G401 (cell line): Measurements from ENCODE around the gene SEMA3D. TPM values are rescaled to one million over a fixed set of nuclear protein-coding genes. Genes with fewer than 3 reads are reported as not detected.

Source experiments
- DNase-seq: peaks from one replicate; pipeline ENCODE4 v3.0.0-alpha.2; 2015; ENCODE audit warnings: low spot score
- in situ Hi-C: cut with HindIII; loops from 2 replicates; pipeline ENCODE4 v1.10.0; 2016; ENCODE audit warnings: low sequenced_read_pairs, mixed read lengths
- total RNA-seq: library from RNA; depleted of rRNA; stranded (reverse); fragments of >200 nt; shearing (Covaris generic); gene quantifications from 2 replicates; pipeline ENCODE4 v1.2.3, GENCODE V29; 2014

The SEMA3D gene
- total RNA-seq, 1 experiment from 2014 or later = 1.6 TPM

GRCh38 chr7:84970670-84971069 lies 216.2 kb downstream of the SEMA3D start:
- DNase-seq = no peak
- in situ Hi-C loops = no loop called here

- DNase-seq = no peak
- in situ Hi-C loops = no loop called here
Measured at GRCh38 chr7:84953234-84953633, 233.6 kb downstream of the SEMA3D start.

DNA sequence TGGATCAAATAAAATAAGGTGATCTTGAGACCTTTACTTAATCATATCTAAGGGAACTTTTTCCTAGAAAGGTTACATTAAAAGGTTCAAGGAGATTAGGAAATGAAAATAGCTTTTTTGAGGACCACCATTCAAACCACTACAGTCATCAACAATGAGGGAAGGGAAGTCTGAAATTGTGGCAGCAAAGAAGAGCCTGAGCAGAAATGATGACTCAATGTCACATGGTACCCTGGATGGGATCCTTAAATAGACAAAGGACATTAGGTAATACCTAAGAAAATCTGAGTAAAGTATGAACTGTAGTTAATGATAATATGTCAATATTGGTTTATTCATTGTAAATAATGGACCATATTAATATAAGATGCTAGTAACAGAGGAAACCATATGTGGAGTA lies 236.0 kb downstream of the SEMA3D start:
- in situ Hi-C loops = no loop called here
- no peak for DNase-seq

- no peak for DNase-seq
- in situ Hi-C loops = no loop called here
Measured at GRCh38 chr7:84949501-84949900, 237.4 kb downstream of the SEMA3D start.

GRCh38 chr7:84949067-84949466 lies 237.8 kb downstream of the SEMA3D start:
- in situ Hi-C loops = no loop called here
- DNase-seq = no peak

DNA sequence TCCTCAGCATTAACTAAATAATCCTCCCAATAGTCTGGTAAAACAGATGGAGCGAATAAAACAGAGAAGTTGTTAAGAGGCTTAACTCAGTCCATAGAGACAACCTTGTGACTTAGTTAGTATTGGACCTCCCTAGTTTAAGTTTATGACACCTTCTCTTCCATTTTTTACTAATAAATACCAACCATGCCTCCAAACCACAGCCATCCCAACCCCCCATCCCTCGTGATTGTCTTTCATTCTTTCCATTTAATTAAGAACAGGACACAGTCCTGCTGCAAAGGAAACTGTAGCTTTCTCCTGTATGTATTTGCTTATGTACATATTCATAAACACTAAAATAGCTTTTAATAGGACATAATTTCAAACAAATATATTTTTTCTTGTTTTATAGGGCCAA lies 238.2 kb downstream of the SEMA3D start:
- in situ Hi-C loops = no loop called here
- DNase-seq = no peak

- in situ Hi-C loops = no loop called here
- no peak for DNase-seq
Measured at GRCh38 chr7:84946549-84946948, 240.3 kb downstream of the SEMA3D start.
